ACC112 (cell line): ENCODE results near the gene GSS.

Experiments used
- H2AFZ ChIP-seq: fragments of 200-600 bp; sonication (generic); one replicate; pipeline ENCODE4 v1.6.0; 2017; ENCODE audit warnings: antibody characterized with exemption, low read length; ENCODE audit not compliant: unreplicated experiment
- H3K27ac ChIP-seq: fragments of 200-600 bp; sonication (generic); 2 replicates; pipeline ENCODE4 v1.5.1; 2014; ENCODE audit warnings: low read depth, mild to moderate bottlenecking, antibody characterized with exemption, low read length, moderate library complexity
- H3K27me3 ChIP-seq: fragments of 200-600 bp; sonication (generic); 2 replicates; pipeline ENCODE4 v1.6.1; 2014; ENCODE audit warnings: mild to moderate bottlenecking, antibody characterized with exemption, low read length, moderate library complexity, mixed read lengths; ENCODE audit not compliant: insufficient read depth
- H3K36me3 ChIP-seq: fragments of 200-600 bp; sonication (generic); 2 replicates; pipeline ENCODE4 v1.6.1; 2016; ENCODE audit warnings: mild to moderate bottlenecking, antibody characterized with exemption, low read length, moderate library complexity, mixed read lengths; ENCODE audit not compliant: insufficient read depth
- H3K4me1 ChIP-seq: fragments of 200-600 bp; sonication (generic); one replicate; pipeline ENCODE4 v1.6.1; 2016; ENCODE audit warnings: low read length, mixed read lengths; ENCODE audit not compliant: insufficient read depth, unreplicated experiment, control insufficient read depth
- H3K4me3 ChIP-seq: fragments of 200-600 bp; sonication (generic); 2 replicates; pipeline ENCODE4 v1.5.1; 2014; ENCODE audit warnings: mild to moderate bottlenecking, low read depth, low read length
- H3K79me2 ChIP-seq: fragments of 200-600 bp; sonication (generic); one replicate; pipeline ENCODE4 v1.6.0; 2016; ENCODE audit warnings: low read length; ENCODE audit not compliant: control insufficient read depth, unreplicated experiment, insufficient read depth

Gene GSS

GRCh38 chr20:34974246-34974645 lies 18.6 kb upstream of the GSS start:
- Histone ChIP-seq H3K4me3 (no peak overlapping the region), H3K27ac (no peak overlapping the region), H3K36me3 (no peaks in the 10 kb centered on the region), H3K4me1 (no peaks in the 10 kb centered on the region), H2AFZ (no peak overlapping the region), H3K27me3 (peaks cover 10% of the 10 kb centered on the region; the same call in 1 of the 2 replicates), H3K79me2 (no peaks in the 10 kb centered on the region)

- Histone ChIP-seq H3K36me3 (no peaks in the 10 kb centered on the region), H3K27me3 (peaks cover 10% of the 10 kb centered on the region; the same call in 1 of the 2 replicates)
Measured at GRCh38 chr20:34971561-34972235, 16.1 kb upstream of the GSS start.

GRCh38 chr20:34970846-34971560 lies 15.4 kb upstream of the GSS start:
- no peaks in the 10 kb centered on the region for H3K36me3 ChIP-seq
- H3K4me1 ChIP-seq = no peaks in the 10 kb centered on the region
- peaks cover 7% of the 10 kb centered on the region; the same call in 1 of the 2 replicates for H3K27me3 ChIP-seq

More at GRCh38 chr20:34971561-34972235, 16.1 kb upstream of the GSS start:
- H3K4me3 ChIP-seq = no peak overlapping the region
- no peak overlapping the region for H2AFZ ChIP-seq
- H3K4me1 ChIP-seq = no peaks in the 10 kb centered on the region
- H3K27ac ChIP-seq = no peak overlapping the region
- no peaks in the 10 kb centered on the region for H3K79me2 ChIP-seq

GRCh38 chr20:34970193-34970840 lies 14.7 kb upstream of the GSS start:
- H3K36me3 ChIP-seq = no peaks in the 10 kb centered on the region
- no peak overlapping the region for H3K4me3 ChIP-seq
- H3K79me2 ChIP-seq = no peaks in the 10 kb centered on the region
- no peaks in the 10 kb centered on the region for H3K4me1 ChIP-seq
- no peak overlapping the region for H2AFZ ChIP-seq
- H3K27me3 ChIP-seq = peaks cover 6% of the 10 kb centered on the region; the same call in 1 of the 2 replicates
- H3K27ac ChIP-seq = no peak overlapping the region

More at GRCh38 chr20:34970846-34971560, 15.4 kb upstream of the GSS start:
- Histone ChIP-seq H2AFZ (no peak overlapping the region), H3K79me2 (no peaks in the 10 kb centered on the region), H3K27ac (no peak overlapping the region), H3K4me3 (no peak overlapping the region)

- no peaks in the 10 kb centered on the region for H3K79me2 ChIP-seq
- no peak overlapping the region for H3K27ac ChIP-seq
- no peaks in the 10 kb centered on the region for H3K4me1 ChIP-seq
- H2AFZ ChIP-seq = no peak overlapping the region
- H3K27me3 ChIP-seq = no peaks in the 10 kb centered on the region
- H3K36me3 ChIP-seq = no peaks in the 10 kb centered on the region
- no peak overlapping the region for H3K4me3 ChIP-seq
Measured at GRCh38 chr20:34968042-34968775, 12.6 kb upstream of the GSS start.

GRCh38 chr20:34967421-34967820 lies 11.8 kb upstream of the GSS start:
- no peak overlapping the region for H3K27ac ChIP-seq
- H3K27me3 ChIP-seq = no peaks in the 10 kb centered on the region
- no peak overlapping the region for H3K4me3 ChIP-seq
- H3K36me3 ChIP-seq = no peaks in the 10 kb centered on the region
- H2AFZ ChIP-seq = no peak overlapping the region
- H3K4me1 ChIP-seq = no peaks in the 10 kb centered on the region
- H3K79me2 ChIP-seq = no peaks in the 10 kb centered on the region

- Histone ChIP-seq H3K4me1 (no peaks in the 10 kb centered on the region), H3K27me3 (no peaks in the 10 kb centered on the region), H3K36me3 (no peaks in the 10 kb centered on the region), H2AFZ (no peak overlapping the region), H3K27ac (no peak overlapping the region), H3K79me2 (no peaks in the 10 kb centered on the region), H3K4me3 (no peak overlapping the region)
Measured at GRCh38 chr20:34965051-34965450, 9.4 kb upstream of the GSS start.

- no peaks in the 10 kb centered on the region for H3K4me1 ChIP-seq
- no peak overlapping the region for H2AFZ ChIP-seq
- no peaks in the 10 kb centered on the region for H3K36me3 ChIP-seq
- no peaks in the 10 kb centered on the region for H3K79me2 ChIP-seq
- no peak overlapping the region for H3K27ac ChIP-seq
- H3K4me3 ChIP-seq = no peak overlapping the region
- no peaks in the 10 kb centered on the region for H3K27me3 ChIP-seq
Measured at GRCh38 chr20:34964486-34964885, 8.9 kb upstream of the GSS start.

- no peaks in the 10 kb centered on the region for H3K36me3 ChIP-seq
- no peak overlapping the region for H3K27ac ChIP-seq
- H3K79me2 ChIP-seq = peaks cover 19% of the 10 kb centered on the region
- H2AFZ ChIP-seq = no peak overlapping the region
- H3K4me1 ChIP-seq = peaks cover 7% of the 10 kb centered on the region
- no peaks in the 10 kb centered on the region for H3K27me3 ChIP-seq
- no peak overlapping the region for H3K4me3 ChIP-seq
Measured at GRCh38 chr20:34956751-34957472, 1.3 kb upstream of the GSS start.

GRCh38 chr20:34956041-34956458 lies 444 bp upstream of the GSS start:
- Histone ChIP-seq H3K27ac (no peak overlapping the region), H2AFZ (peak overlapping the region; percentile 51), H3K36me3 (no peaks in the 10 kb centered on the region)

More at GRCh38 chr20:34956041-34956458, 444 bp upstream of the GSS start:
- Histone ChIP-seq H3K4me1 (peaks cover 7% of the 10 kb centered on the region), H3K27me3 (no peaks in the 10 kb centered on the region), H3K79me2 (peaks cover 24% of the 10 kb centered on the region), H3K4me3 (peak overlapping the region; percentile 86)
